ENCODE measurements around the gene MARK4. TPM values are rescaled to one million over a fixed set of nuclear protein-coding genes. Genes with fewer than 3 reads are reported as not detected.

Gene MARK4
- total RNA-seq, 4 donors from 2014 or later: 13.5 to 51.5 (median 15.5) TPM

GRCh38 chr19:45344621-45345505, 93.8 kb downstream of the MARK4 start:
- no peak overlapping the region for H3K27ac ChIP-seq
- peaks cover 3 to 28% of the 10 kb centered on the region in 2 donors for H3K27me3 ChIP-seq
- TF ChIP-seq CTCF (IDR thresholded peaks at IDR 0.05) (no peak), POLR2A (IDR thresholded peaks at IDR 0.05) (no peak)
- H3K36me3 ChIP-seq: no peaks in the 10 kb centered on the region
- no peak for DNase-seq
- H3K9me3 ChIP-seq: no peaks in the 10 kb centered on the region
- intact Hi-C loops (cut with DNase I; ENCODE audit: low total_unique reads): no loop called here
- H3K4me3 ChIP-seq: no peak overlapping the region
- peaks cover 0 to 4% of the 10 kb centered on the region in 2 donors for H3K4me1 ChIP-seq

GRCh38 chr19:45345506-45345860, 94.4 kb downstream of the MARK4 start:
- Histone ChIP-seq H3K4me1 (peaks cover 0 to 3% of the 10 kb centered on the region in 2 donors), H3K27me3 (peaks cover 3 to 23% of the 10 kb centered on the region in 2 donors), H3K4me3 (no peak overlapping the region), H3K9me3 (no peaks in the 10 kb centered on the region), H3K27ac (no peak overlapping the region), H3K36me3 (no peaks in the 10 kb centered on the region)
- TF ChIP-seq CTCF (IDR thresholded peaks at IDR 0.05): no peak
- TF ChIP-seq POLR2A (IDR thresholded peaks at IDR 0.05): no peak
- DNase-seq: no peak
- intact Hi-C loops (cut with DNase I; ENCODE audit: low total_unique reads): no loop called here

GRCh38 chr19:45346449-45346848, 95.4 kb downstream of the MARK4 start:
- Histone ChIP-seq H3K36me3 (no peaks in the 10 kb centered on the region), H3K4me1 (no peaks in the 10 kb centered on the region), H3K27me3 (peaks cover 0 to 16% of the 10 kb centered on the region in 2 donors), H3K4me3 (no peak overlapping the region), H3K27ac (no peak overlapping the region), H3K9me3 (no peaks in the 10 kb centered on the region)
- no peak for DNase-seq
- TF ChIP-seq CTCF (IDR thresholded peaks at IDR 0.05): no peak
- no peak for TF ChIP-seq POLR2A (IDR thresholded peaks at IDR 0.05)
- intact Hi-C loops (cut with DNase I; ENCODE audit: low total_unique reads): no loop called here

DNA sequence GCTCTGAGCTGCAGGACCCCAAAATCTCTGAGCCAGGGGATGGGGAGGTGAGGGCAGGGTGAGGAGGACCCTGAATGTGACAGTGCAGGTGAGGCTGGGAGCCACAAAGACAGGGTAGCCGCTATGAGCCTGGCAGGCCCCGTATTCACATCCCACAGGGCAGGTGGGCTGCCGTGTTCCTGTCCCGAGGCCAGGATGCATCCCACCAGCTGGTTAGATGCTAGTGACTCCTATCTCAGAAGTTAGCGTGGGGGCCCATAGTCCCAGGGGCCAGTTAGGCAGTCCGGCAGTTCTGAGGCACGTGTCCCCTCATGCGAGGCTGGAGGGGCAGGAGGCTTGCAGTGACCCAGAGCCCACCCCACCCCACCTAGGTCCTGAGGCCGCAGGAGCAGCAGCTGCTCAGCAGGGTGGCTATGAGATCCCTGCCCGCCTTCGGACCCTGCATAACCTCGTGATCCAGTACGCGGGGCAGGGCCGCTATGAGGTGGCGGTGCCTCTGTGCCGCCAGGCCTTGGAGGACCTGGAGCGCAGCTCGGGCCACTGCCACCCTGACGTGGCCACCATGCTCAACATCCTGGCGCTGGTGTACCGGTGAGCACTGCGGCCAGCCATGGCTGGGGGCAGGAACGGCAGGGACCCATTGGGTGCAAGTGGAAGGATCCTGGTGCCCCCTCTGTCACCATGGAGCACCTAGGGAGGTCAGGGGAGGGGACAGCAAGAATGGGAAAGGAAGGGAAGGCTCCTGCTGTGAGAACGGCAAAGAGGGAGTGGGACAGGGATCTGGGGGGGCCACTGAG, 96.7 kb downstream of the MARK4 start:
- Histone ChIP-seq H3K27ac (no peak overlapping the region), H3K9me3 (no peaks in the 10 kb centered on the region), H3K36me3 (no peaks in the 10 kb centered on the region), H3K4me1 (no peaks in the 10 kb centered on the region), H3K27me3 (peaks cover 0 to 16% of the 10 kb centered on the region in 2 donors), H3K4me3 (no peak overlapping the region)
- TF ChIP-seq CTCF (IDR thresholded peaks at IDR 0.05) (no peak), POLR2A (IDR thresholded peaks at IDR 0.05) (no peak)
- intact Hi-C loops (cut with DNase I; ENCODE audit: low total_unique reads): no loop called here
- no peak for DNase-seq
